Mesodermal cell (in vitro differentiated cells): Measurements from ENCODE around the gene MND1.
"Not testable (repeated sequence)": the region's sequence is repeated elsewhere in the genome, so short reads cannot be mapped to it uniquely, and the experiment has no call there.

ENCODE experiments used
- H3K27ac ChIP-seq: 2 replicates; pipeline ENCODE4 v1.7.0; 2013; ENCODE audit warnings: mild to moderate bottlenecking, low read depth, low read length, moderate library complexity; ENCODE audit not compliant: severe bottlenecking
- H3K36me3 ChIP-seq: 2 replicates; pipeline ENCODE4 v1.7.1; 2013; ENCODE audit warnings: mild to moderate bottlenecking, low read length, moderate library complexity; ENCODE audit not compliant: control insufficient read depth, insufficient read depth
- H3K4me1 ChIP-seq: one replicate; pipeline ENCODE4 v1.7.1; 2013; ENCODE audit warnings: mild to moderate bottlenecking, low read length; ENCODE audit not compliant: insufficient read depth, control insufficient read depth, poor library complexity, severe bottlenecking
- H3K4me3 ChIP-seq: 2 replicates; pipeline ENCODE4 v1.7.0; 2013; ENCODE audit warnings: low read length, control low read depth, mild to moderate bottlenecking; ENCODE audit not compliant: insufficient read depth, poor library complexity, severe bottlenecking; ENCODE audit errors: extremely low read depth
- H3K9me3 ChIP-seq: 2 replicates; pipeline ENCODE4 v1.7.1; 2013; ENCODE audit warnings: mild to moderate bottlenecking, low read length, moderate library complexity; ENCODE audit not compliant: control insufficient read depth
- WGBS, 2 experiments: methylation state at CpG; one replicate each; pipeline ENCODE4 v1.1.5; 2013; ENCODE audit warnings: missing lambda C conversion rate in 2 of 2; ENCODE audit not compliant: insufficient coverage in 2 of 2; 5-methylcytosine and 5-hydroxymethylcytosine counted together

Gene MND1

DNA sequence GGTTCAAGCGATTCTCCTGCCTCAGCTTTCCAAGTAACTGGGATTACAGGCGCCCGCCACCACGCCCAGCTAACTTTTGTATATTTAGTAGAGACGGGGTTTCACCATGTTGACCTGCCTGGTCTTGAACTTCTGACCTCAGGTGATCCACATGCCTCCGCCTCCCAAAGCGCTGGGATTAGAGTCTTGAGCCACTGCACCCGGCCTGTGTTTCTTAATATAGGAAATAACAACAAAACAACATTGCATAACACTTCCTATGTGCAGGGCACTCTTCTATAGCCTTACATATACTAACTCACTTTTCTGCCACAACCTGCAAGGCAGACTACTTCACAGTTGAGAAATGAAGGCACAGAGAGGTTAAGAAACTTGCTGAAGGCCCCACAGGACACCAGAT, 108.9 kb downstream of the MND1 start:
- Histone ChIP-seq H3K9me3 (no peaks in the 10 kb centered on the region), H3K27ac (no peak overlapping the region), H3K4me3 (no peak overlapping the region), H3K4me1 (peaks cover 8% of the 10 kb centered on the region), H3K36me3 (no peaks in the 10 kb centered on the region)
- 84 to 100% methylated on average over 4 to 5 of the region's 8 CpGs for WGBS, 2 experiments

DNA sequence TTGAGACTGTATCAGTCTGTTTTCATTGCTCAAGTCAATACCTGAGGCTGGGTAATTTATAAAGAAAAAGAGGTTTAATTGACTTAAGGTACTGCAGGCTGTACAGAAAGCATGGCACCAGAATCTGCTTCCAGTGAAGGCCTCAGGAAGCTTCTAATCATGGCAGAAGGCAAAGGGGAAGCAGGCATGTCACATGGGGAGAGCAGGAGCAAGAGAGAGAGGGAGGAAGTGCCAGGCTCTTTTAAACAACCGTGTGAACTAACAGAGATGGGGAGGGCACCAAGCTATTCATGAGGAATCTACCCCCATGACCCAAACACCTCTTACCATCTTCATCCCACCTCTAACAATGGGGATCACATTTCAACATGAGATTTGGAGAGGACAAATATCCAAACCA, 114.5 kb downstream of the MND1 start:
- Histone ChIP-seq H3K36me3 (no peaks in the 10 kb centered on the region), H3K27ac (no peak overlapping the region), H3K4me3 (no peak overlapping the region), H3K4me1 (no peaks in the 10 kb centered on the region), H3K9me3 (no peaks in the 10 kb centered on the region)
- no CpG with 5 or more reads among the region's 1 CpG for WGBS, 2 experiments

DNA sequence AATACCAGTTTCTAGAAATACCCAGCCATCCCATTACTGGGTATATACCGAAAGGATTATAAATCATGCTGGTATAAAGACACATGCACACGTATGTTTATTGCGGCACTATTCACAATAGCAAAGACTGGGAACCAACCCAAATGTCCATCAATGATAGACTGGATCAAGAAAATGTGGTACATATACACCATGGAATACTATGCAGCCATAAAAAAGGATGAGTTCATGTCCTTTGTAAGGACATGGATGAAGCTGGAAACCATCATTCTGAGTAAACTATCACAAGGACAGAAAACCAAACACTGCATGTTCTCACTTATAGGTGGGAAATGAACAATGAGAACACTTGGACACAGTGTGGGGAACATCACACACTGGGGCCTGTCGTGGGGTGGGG, 117.1 kb downstream of the MND1 start:
- no CpG with 5 or more reads among the region's 4 CpGs for WGBS, 2 experiments

DNA sequence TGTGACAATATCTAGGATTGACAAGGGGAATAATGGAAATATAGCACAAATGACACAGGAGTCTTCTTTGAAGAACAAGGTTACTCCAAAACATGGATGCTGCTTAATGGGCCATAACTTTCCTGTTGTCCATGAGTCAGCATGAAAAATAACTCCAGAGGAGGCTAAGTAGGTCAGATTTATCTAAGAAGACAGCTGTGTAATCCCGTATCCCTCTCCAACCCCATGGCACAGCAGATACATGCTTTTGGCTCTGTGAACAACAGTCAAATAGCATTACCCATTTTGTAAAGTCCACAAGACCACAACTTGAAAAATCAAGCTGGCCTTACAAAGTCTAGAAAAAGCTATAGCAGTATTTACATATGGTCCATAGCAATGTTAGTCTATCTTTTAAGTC, 119.6 kb downstream of the MND1 start:
- Histone ChIP-seq H3K4me1 (peaks cover 14% of the 10 kb centered on the region), H3K9me3 (no peaks in the 10 kb centered on the region), H3K36me3 (no peaks in the 10 kb centered on the region), H3K27ac (no peak overlapping the region), H3K4me3 (no peak overlapping the region)
- WGBS, 2 experiments, result 80 to 100% methylated on average over 1 of the region's 1 CpG

More for the DNA sequence above, 117.1 kb downstream of the MND1 start:
- not testable (repeated sequence) for H3K9me3 ChIP-seq, H3K36me3 ChIP-seq, H3K27ac ChIP-seq, H3K4me1 ChIP-seq, H3K4me3 ChIP-seq
